Smooth muscle cell (in vitro differentiated cells): ENCODE data around the gene FAM76B. TPM values are rescaled to one million over a fixed set of nuclear protein-coding genes. Genes with fewer than 3 reads are reported as not detected.

ENCODE experiments used
- DNase-seq: peaks from one replicate; lab custom pipeline; 2025; ENCODE audit not compliant: unreplicated experiment; lab: John Stamatoyannopoulos, UW
- H2AFZ ChIP-seq: fragments of 200-600 bp; sonication (generic); 2 replicates; pipeline ENCODE4 v1.6.0; 2016; ENCODE audit warnings: antibody characterized with exemption, low read depth, mild to moderate bottlenecking
- H3F3A ChIP-seq: fragments of 200-600 bp; sonication (generic); 2 replicates; pipeline ENCODE4 v1.6.0; 2017; ENCODE audit warnings: antibody characterized with exemption, low read depth
- H3K27ac ChIP-seq: fragments of 200-600 bp; sonication (generic); 2 replicates; pipeline ENCODE4 v1.5.1; 2016; ENCODE audit warnings: low read depth, mild to moderate bottlenecking
- H3K27me3 ChIP-seq: fragments of 200-600 bp; sonication (generic); 2 replicates; pipeline ENCODE4 v1.6.1; 2016; ENCODE audit warnings: low read depth, mild to moderate bottlenecking
- H3K36me3 ChIP-seq: fragments of 200-600 bp; sonication (generic); 2 replicates; pipeline ENCODE4 v1.5.1; 2016; ENCODE audit warnings: low read depth
- H3K4me1 ChIP-seq: fragments of 200-600 bp; sonication (generic); 2 replicates; pipeline ENCODE4 v1.5.1; 2016; ENCODE audit warnings: low read depth
- H3K4me2 ChIP-seq: fragments of 200-600 bp; sonication (generic); 2 replicates; pipeline ENCODE4 v1.6.0; 2016; ENCODE audit warnings: mild to moderate bottlenecking
- H3K4me3 ChIP-seq: fragments of 200-600 bp; sonication (generic); 2 replicates; pipeline ENCODE4 v1.5.1; 2016; ENCODE audit warnings: mild to moderate bottlenecking
- H3K79me2 ChIP-seq: fragments of 200-600 bp; sonication (generic); 2 replicates; pipeline ENCODE4 v1.6.0; 2016; ENCODE audit warnings: low read depth, mild to moderate bottlenecking
- H3K9ac ChIP-seq: fragments of 200-600 bp; sonication (generic); 2 replicates; pipeline ENCODE4 v1.6.0; 2016; ENCODE audit warnings: low read depth
- H3K9me3 ChIP-seq: fragments of 200-600 bp; sonication (generic); replicated peaks from 2 replicates; pipeline ENCODE4 v1.5.1; 2016; ENCODE audit warnings: low read depth
- H4K20me1 ChIP-seq: fragments of 200-600 bp; sonication (generic); 2 replicates; pipeline ENCODE4 v1.6.0; 2016; ENCODE audit warnings: low read depth
- WGBS: methylation state at CpG from one replicate; pipeline ENCODE4 v1.1.7; 2016; ENCODE audit warnings: low lambda C conversion rate; 5-methylcytosine and 5-hydroxymethylcytosine counted together
- polyA plus RNA-seq: library from polyadenylated mRNA; unstranded; fragments of >200 nt; fragmentation: Nextera tagmentation; extraction: Ambion mirVana; gene quantifications from 2 replicates; pipeline ENCODE4 v1.2.1, GENCODE V29; 2016
- total RNA-seq: library from RNA; depleted of rRNA; stranded (reverse); fragments of >200 nt; gene quantifications from 2 replicates; pipeline ENCODE4 v1.2.3, GENCODE V29; 2014
- TF ChIP-seq, protein P1 (sequence below): fragments of 200-600 bp; sonication (generic); IDR thresholded peaks from 2 replicates; pipeline ENCODE4 v1.5.1; 2017; ENCODE audit warnings: borderline replicate concordance, mild to moderate bottlenecking, antibody characterized with exemption; ENCODE audit not compliant: insufficient read depth, poor library complexity, severe bottlenecking

Gene FAM76B
- total and polyA plus RNA-seq, 2 experiments from 2014 or later, result 14.0 to 31.3 TPM

DNA sequence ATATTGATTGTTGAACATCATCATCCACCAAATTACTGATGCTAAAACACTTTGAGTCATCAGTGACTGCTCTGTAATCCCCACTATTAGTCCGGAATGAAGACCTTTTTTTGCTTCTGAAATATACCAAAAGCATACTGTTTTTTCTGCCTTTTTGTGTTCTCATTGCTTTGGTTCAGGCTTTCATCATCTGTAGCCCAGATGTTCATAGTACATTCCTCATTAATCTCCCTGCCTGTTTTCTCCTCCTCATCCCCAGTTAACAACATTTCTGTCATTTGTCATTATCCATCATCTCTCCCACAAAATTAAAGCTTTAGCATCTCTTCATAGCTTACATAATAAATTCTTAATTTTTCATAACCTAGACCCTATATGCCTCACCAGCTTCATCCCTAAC is 10.0 kb upstream of the FAM76B start:
- no peak overlapping the region for H3K4me3 ChIP-seq
- DNase-seq, result no peak
- H3K27me3 ChIP-seq, result no peaks in the 10 kb centered on the region
- H2AFZ ChIP-seq, result no peak overlapping the region
- H3K9me3 ChIP-seq, result no peaks in the 10 kb centered on the region
- H3K36me3 ChIP-seq, result no peaks in the 10 kb centered on the region
- H3F3A ChIP-seq, result peaks cover 24% of the 10 kb centered on the region
- WGBS, result 18% methylated on average over 1 of the region's 1 CpG
- peak overlapping the region; percentile 50 for H3K9ac ChIP-seq
- H3K27ac ChIP-seq, result peak overlapping the region; percentile 81
- peaks cover 5% of the 10 kb centered on the region for H3K4me1 ChIP-seq
- H3K4me2 ChIP-seq, result peak overlapping the region; percentile 19
- peaks cover 44% of the 10 kb centered on the region for H3K79me2 ChIP-seq
- TF ChIP-seq, protein P1, sequence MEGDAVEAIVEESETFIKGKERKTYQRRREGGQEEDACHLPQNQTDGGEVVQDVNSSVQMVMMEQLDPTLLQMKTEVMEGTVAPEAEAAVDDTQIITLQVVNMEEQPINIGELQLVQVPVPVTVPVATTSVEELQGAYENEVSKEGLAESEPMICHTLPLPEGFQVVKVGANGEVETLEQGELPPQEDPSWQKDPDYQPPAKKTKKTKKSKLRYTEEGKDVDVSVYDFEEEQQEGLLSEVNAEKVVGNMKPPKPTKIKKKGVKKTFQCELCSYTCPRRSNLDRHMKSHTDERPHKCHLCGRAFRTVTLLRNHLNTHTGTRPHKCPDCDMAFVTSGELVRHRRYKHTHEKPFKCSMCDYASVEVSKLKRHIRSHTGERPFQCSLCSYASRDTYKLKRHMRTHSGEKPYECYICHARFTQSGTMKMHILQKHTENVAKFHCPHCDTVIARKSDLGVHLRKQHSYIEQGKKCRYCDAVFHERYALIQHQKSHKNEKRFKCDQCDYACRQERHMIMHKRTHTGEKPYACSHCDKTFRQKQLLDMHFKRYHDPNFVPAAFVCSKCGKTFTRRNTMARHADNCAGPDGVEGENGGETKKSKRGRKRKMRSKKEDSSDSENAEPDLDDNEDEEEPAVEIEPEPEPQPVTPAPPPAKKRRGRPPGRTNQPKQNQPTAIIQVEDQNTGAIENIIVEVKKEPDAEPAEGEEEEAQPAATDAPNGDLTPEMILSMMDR, result no peak
- peaks cover 4% of the 10 kb centered on the region for H4K20me1 ChIP-seq

DNA sequence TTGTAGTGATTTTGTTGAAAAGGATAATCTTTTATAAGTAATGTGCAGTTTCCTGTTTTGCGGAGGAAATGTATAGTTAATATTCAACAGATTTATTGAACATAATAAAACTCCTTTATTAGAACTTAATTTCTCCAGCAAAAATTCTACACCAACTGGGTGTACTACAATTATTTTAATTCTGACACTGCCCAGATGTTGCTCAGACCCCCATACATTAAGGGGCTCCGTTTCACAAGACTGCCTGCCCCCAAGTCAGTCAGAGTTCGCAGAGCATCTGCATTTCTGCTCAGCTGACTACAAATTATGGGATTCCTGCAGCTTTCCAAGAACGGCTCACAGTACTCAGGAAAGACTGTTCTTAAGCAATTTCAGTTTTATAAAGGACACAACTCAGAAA is 6.9 kb upstream of the FAM76B start:
- H3K9ac ChIP-seq, result no peak overlapping the region
- H3K27me3 ChIP-seq, result no peaks in the 10 kb centered on the region
- peaks cover 15% of the 10 kb centered on the region for H3K4me1 ChIP-seq
- WGBS, result 75% methylated on average over 4 of the region's 4 CpGs
- H2AFZ ChIP-seq, result no peak overlapping the region
- TF ChIP-seq, protein P1, result no peak
- H4K20me1 ChIP-seq, result peaks cover 4% of the 10 kb centered on the region
- H3K79me2 ChIP-seq, result peaks cover 74% of the 10 kb centered on the region
- peaks cover 24% of the 10 kb centered on the region for H3F3A ChIP-seq
- no peak overlapping the region for H3K27ac ChIP-seq
- no peak overlapping the region for H3K4me3 ChIP-seq
- no peaks in the 10 kb centered on the region for H3K9me3 ChIP-seq
- DNase-seq, result no peak
- H3K4me2 ChIP-seq, result no peak overlapping the region
- H3K36me3 ChIP-seq, result no peaks in the 10 kb centered on the region

DNA sequence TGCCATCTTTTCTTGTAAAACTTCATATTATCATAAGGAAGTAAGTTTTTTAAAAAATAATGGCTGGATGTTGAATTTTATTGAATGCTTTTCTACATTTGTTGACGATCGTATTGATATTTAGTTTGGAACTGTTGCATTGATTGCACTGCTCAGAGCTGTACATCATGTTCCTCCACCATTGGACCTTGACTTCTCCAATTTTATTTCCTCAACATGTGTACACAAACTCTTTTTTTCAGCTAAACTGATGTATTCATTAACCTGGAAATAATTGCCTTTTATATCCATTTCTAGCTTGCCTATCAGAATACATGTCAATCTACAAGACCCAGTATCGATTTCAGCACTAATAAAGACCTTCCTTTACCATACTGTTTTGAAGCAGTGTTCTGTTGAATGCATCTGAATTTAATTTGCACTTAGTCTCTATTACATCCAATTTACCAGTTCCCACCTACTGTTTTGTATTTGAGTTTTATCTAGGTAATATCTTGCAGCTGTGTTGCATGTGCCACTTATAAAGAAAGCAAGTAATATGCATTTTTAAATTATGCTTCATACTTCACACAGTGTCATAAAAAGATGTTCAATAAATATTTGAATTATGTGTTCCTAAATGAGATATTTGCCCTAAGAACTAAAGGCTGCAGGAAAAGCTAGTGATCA is 6.2 kb upstream of the FAM76B start:
- Histone ChIP-seq H3K36me3 (no peaks in the 10 kb centered on the region), H3K27ac (no peak overlapping the region), H3K79me2 (peaks cover 80% of the 10 kb centered on the region), H3K4me3 (no peak overlapping the region), H3F3A (peaks cover 21% of the 10 kb centered on the region), H2AFZ (no peak overlapping the region), H3K27me3 (no peaks in the 10 kb centered on the region), H3K4me2 (no peak overlapping the region), H3K9ac (no peak overlapping the region), H3K9me3 (no peaks in the 10 kb centered on the region), H4K20me1 (peaks cover 4% of the 10 kb centered on the region), H3K4me1 (peaks cover 15% of the 10 kb centered on the region)
- 95% methylated on average over 3 of the region's 3 CpGs for WGBS
- DNase-seq, result no peak
- TF ChIP-seq, protein P1, result no peak

DNA sequence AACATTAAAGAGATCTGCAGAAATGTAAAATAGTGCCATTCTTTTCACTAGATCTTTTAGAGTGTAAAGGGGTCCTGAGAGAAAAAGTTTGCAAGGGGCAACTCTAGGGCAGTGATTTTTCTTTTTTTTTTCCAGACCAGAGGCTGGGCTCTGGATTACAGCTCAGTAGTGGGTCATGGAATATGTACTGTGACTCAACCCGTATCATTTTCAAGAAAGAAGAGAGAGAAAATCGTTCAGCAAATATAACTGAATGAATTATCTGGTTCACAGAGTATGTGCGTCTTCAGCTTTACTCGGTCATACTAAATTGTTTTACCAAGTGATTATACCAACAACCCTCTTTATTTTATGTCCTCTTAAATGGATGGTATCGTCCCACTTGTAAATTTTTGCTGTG is 4.5 kb upstream of the FAM76B start:
- Histone ChIP-seq H3K4me2 (peak overlapping the region; percentile 14), H3K79me2 (peaks cover 80% of the 10 kb centered on the region), H2AFZ (no peak overlapping the region), H3F3A (peaks cover 8% of the 10 kb centered on the region), H3K27ac (no peak overlapping the region), H3K27me3 (no peaks in the 10 kb centered on the region), H3K4me3 (no peak overlapping the region), H3K9ac (no peak overlapping the region), H3K4me1 (peaks cover 11% of the 10 kb centered on the region), H3K9me3 (no peaks in the 10 kb centered on the region), H4K20me1 (peaks cover 4% of the 10 kb centered on the region), H3K36me3 (no peaks in the 10 kb centered on the region)
- no peak for DNase-seq
- WGBS, result 76% methylated on average over 5 of the region's 5 CpGs
- TF ChIP-seq, protein P1, result no peak
